GM18511 (cell line): Measurements from ENCODE around the gene NUP93.

Experiments used
- ATAC-seq: cut with Tn5 transposase; IDR thresholded peaks from one replicate; pipeline ENCODE4 v1.9.1; 2021; ENCODE audit warnings: mild to moderate bottlenecking, moderate library complexity; ENCODE audit not compliant: unreplicated experiment

NUP93 gene

DNA sequence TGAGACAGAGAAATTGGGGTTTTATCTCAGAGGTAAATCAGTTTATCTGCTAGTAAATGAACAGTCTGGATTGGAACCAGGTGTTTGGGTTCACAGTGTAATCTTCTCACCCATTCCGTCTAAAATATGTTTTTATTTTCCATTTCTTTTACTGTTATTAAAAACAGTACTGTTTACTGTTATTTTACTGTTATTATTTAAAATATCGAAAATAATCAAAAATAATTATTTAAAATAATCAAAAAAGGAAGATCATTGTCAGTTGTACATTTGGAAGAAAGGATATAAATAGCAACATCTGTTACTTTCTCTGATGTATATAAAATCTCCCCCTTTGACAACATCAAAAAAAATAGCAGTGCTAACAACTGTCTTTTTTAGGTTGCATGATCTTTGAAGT, 11.5 kb downstream of the NUP93 start:
- ATAC-seq: no peak

DNA sequence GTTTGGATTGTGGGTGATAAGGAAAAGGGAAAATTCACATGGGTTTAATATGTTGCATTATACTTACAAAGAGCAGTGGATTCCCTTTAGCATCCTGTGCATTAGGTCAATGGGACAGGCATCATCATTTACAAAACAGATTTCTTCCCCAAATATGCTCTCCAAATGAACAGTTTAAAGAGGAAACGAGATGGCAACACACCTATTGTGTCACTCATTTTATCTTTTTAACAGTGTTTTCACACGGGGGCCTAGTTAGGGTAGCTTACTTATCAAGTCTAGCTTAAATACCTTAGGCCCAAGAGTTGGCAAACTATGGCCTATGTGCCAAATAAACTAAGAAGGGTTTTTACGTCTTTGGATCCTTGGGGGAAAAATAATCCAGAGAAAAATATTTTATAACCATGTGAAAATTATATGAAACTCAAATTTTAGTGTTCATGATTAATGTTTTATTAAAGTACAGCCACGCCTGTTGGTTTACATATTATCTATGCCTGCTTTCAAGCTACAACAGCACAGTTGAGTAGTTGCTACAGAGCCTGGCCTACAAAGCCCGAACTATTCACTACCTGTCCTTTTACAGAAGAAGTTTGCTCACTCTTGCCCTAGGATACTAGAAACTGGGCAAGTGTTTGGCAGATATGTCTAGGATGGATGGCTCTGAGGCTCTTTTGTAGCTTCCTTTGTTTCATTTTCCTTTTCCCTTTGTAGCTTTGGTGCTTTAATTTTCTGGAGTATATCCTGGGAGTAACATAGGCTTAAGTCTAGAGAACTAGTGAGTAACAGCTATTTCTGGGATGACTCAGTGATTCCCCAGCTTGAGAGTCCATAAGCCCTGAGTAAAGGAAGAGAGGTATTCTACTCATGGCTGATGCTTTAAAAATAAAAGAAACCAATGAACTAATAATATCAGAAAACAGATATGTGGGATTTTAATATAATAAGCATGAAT, 12.4 kb downstream of the NUP93 start:
- no peak for ATAC-seq

DNA sequence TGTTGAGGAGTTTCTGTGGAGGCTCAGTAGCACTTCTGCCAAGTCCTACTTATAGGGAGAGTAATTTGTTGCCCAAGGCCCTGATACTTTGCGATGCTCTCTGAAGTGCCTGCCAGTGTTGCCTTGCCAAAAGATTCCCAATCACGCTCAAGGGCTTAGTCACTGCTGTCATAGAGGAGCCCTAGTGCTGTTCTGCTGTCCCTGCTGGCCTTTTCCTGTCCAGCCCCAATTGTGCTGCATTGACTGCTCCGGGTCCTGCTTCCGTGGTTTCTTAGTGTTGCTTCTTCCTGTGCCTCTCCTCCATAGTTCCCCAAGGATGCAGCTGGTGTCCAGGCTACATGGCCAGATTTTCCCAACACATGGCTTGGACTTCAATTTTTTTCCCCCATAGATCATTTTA, 13.9 kb downstream of the NUP93 start:
- ATAC-seq: no peak

- ATAC-seq: no peak
Observed at GRCh38 chr16:56744996-56745640, 15.2 kb downstream of the NUP93 start.

GRCh38 chr16:56747486-56748045, 17.6 kb downstream of the NUP93 start:
- no peak for ATAC-seq

- no peak for ATAC-seq
Observed at GRCh38 chr16:56748191-56748590, 18.3 kb downstream of the NUP93 start.

DNA sequence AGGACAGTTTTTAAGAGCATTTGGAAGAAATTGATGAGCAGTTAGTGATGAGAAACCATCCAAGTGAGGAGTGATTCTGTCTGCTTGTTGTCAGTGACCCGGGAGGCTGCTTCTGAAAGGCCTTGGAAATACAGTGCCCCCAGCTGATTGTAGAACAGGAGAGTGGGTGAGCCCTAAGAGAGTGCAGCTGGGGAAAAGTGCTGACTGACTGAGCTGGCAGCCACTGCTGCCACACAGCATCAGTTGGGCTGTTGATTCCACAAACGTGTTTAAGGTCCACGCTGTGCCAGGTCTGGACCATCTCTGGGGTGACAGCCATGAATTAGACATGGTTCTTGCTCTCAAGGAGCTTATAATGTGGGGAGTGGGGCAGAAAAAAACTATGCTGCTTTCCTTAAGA, 18.9 kb downstream of the NUP93 start:
- no peak for ATAC-seq

- no peak for ATAC-seq
Observed at GRCh38 chr16:56749672-56750491, 20.0 kb downstream of the NUP93 start.

- no peak for ATAC-seq
Observed at GRCh38 chr16:56753410-56753809, 23.5 kb downstream of the NUP93 start.

- ATAC-seq: no peak
Observed at GRCh38 chr16:56755038-56755437, 25.1 kb downstream of the NUP93 start.

DNA sequence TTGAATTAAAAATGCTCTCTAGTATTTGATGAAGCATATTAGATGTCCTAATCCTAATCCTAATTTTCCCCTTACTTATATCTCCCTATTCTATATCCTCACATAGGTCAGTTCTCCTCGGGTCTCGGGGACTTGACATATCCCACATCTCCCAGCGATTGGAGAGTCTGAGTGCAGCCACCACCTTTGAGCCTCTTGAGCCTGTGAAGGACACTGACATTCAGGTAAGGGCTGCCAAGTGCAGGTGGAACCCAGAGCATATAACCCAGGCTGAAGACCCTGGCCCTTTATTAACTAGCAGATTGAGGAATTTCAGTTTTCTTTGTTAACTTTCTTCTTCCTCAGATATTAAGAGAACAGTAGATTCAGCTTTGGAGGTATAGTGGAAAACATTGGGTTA, 28.5 kb downstream of the NUP93 start:
- no peak for ATAC-seq

GRCh38 chr16:56758930-56759329, 29.0 kb downstream of the NUP93 start:
- no peak for ATAC-seq

DNA sequence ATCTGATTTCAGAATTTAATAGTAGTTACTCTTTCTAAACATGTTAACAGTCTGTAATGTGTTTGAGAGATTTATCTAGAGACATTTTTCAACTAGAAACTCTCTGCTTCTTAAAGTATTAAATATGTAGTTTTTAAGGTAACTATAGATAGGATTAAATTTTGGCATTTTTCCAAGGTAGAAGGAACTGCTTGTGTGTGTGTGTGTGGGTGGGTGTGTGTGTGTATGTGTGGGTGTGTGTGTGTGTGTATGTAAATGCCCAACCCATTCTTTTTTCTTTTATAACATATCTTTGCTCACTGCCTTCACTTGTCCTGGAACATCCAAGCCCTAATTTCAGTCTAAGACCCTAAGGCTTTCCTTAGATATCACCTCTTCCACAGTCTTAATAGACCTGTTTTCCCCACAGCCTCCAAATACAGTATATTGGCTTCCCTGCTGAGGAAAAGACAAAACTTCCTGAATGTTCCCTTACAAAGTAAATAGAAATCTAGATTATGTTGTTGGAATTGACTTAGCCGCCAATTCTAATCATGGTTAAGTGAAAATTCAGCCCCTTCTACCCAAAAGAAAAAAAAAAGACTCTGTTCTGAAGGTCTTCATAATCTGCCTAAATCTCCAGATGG, 33.5 kb downstream of the NUP93 start:
- no peak for ATAC-seq

DNA sequence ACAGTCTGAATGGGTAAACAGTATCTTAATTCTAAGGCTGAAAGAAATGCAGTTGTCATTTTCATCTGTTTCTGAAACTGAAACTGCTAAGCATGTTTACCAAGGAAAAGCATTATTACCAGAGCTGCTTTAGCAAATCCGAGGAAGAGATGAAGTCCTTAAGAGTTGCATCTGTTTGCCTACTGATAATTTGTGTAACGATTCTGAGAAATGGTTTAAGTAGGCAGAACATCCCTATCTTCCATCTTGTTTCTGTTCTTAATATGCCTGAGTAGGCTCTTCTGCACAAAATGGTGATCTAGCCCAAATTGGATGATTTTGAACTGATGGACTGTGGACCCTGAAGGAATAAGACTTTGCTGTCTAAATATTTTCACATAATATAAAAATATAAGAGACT, 34.9 kb downstream of the NUP93 start:
- ATAC-seq: no peak

- ATAC-seq: no peak
Observed at GRCh38 chr16:56765949-56766348, 36.0 kb downstream of the NUP93 start.

DNA sequence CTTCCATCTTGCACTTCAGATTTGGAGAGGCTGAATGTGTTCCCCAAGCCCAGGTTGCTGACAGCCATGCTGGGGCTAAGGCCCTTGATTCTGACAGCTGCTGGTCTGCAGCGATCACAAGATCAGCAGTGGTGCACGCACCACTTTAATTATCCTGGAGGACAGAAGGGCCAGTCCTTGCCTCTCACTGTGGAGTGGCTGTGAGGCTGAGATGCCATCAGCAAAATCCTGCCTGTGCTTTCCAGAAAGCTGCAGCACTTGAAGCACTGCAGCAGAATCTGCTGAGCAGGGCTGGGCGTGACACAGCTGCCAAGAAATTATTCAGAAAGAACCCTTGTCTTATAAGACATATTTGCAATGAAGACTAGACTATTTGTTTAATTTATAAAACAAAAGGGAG, 37.1 kb downstream of the NUP93 start:
- ATAC-seq: no peak

DNA sequence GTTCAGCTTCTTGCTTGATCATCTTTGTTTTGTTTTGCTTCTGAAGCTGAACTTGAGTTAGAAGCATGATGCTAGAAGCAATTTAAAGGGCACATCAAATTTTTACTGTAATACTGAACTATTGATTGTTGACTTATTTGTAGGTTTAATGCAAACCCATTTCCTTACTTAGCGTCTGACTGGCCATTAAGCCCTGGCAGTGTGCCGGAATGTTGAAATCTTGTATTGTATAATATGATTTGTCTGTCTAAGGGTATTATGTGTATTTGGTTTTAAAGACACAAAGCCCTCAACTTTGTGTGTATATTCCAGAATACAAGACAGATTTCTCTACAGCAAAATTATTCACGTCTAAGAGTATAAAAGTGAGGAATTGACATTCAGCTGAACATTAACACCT, 39.7 kb downstream of the NUP93 start:
- ATAC-seq: no peak

GRCh38 chr16:56771558-56772279, 41.8 kb downstream of the NUP93 start:
- no peak for ATAC-seq

GRCh38 chr16:56773532-56773931, 43.6 kb downstream of the NUP93 start:
- no peak for ATAC-seq
